Measurements from ENCODE around the gene ATP8B1. TPM values are rescaled to one million over a fixed set of nuclear protein-coding genes. Genes with fewer than 3 reads are reported as not detected.

Gene ATP8B1
- total RNA-seq, 2 experiments from 2014 or later, result not detected

DNA sequence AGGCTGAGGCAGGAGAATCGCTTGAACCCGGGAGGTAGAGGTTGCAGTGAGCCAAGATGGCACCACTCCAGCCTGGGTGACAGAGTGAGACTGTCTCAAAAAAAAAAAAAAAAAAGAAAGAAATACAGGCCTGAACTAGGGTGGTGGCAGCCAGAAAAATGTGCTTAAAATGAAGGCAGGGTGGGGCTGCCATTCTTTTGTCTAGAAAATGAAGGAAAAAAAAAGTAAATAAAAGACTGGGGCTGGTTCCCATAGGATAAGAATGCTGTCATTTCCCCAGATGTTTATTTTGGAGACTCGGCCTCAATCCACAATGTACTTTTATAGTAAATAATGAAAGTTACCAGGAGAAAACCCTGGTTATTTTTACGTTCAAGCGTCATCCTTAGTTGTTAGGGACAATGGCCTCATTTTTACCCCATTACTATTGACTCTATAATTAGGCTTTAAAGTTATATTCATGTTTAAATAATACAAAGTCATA is 58.9 kb downstream of the ATP8B1 start:
- H3K27ac Mint-ChIP-seq, result no peak overlapping the region
- Histone ChIP-seq H3K4me1 (ENCODE audit: insufficient read depth, low read length) (no peaks in the 10 kb centered on the region), H3K9me3 (ENCODE audit: control insufficient read depth in 1 of 2, insufficient read depth in 1 of 2, low read length in 2 of 2) (peaks cover 0 to 4% of the 10 kb centered on the region in 2 experiments), H3K27ac (ENCODE audit: low read depth in 1 of 2, low read length in 2 of 2) (no peak overlapping the region), H3K27me3 (ENCODE audit: control insufficient read depth in 1 of 2, insufficient read depth in 2 of 2, low read length in 2 of 2) (no peaks in the 10 kb centered on the region), H3K4me3 (ENCODE audit: low read length) (no peak overlapping the region), H3K36me3 (ENCODE audit: insufficient read depth, low read length) (no peaks in the 10 kb centered on the region)
- H3K4me3 Mint-ChIP-seq, result no peak overlapping the region
- H3K4me1 Mint-ChIP-seq (ENCODE audit: low read depth), result no peaks in the 10 kb centered on the region
- DNase-seq, result no peak
- intact Hi-C loops (cut with DNase I, micrococcal nuclease), result no loop called here
- H3K9me3 Mint-ChIP-seq, result peaks cover 4% of the 10 kb centered on the region
- ChIA-PET CTCF (no interaction called here), POLR2A (no interaction called here)
- TF ChIP-seq, protein P1, sequence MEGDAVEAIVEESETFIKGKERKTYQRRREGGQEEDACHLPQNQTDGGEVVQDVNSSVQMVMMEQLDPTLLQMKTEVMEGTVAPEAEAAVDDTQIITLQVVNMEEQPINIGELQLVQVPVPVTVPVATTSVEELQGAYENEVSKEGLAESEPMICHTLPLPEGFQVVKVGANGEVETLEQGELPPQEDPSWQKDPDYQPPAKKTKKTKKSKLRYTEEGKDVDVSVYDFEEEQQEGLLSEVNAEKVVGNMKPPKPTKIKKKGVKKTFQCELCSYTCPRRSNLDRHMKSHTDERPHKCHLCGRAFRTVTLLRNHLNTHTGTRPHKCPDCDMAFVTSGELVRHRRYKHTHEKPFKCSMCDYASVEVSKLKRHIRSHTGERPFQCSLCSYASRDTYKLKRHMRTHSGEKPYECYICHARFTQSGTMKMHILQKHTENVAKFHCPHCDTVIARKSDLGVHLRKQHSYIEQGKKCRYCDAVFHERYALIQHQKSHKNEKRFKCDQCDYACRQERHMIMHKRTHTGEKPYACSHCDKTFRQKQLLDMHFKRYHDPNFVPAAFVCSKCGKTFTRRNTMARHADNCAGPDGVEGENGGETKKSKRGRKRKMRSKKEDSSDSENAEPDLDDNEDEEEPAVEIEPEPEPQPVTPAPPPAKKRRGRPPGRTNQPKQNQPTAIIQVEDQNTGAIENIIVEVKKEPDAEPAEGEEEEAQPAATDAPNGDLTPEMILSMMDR (IDR thresholded peaks at IDR 0.05), result no peak
- ATAC-seq (ENCODE audit: poor library complexity), result no peak
- H3K27me3 Mint-ChIP-seq, result no peaks in the 10 kb centered on the region
- peaks cover 4% of the 10 kb centered on the region for H3K36me3 Mint-ChIP-seq (ENCODE audit: low read depth)

DNA sequence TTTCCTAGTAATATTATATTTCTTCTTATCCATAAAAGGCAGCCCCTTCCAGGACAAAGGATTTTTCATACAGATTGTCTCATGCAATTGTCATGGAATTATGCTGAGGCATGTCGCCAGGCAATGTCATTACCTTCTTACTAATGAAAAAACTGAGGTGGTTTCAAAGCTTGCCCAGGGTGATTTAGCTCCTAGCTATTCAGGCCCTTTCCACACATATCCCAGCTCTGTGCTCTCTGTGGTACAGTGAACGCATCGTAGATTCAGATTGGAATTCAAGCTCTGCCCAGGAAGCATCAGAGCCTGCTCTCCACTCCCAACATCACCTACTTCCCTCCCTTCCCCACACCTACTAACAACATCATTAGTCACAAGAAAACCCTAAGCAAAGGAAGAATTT is 60.1 kb downstream of the ATP8B1 start:
- DNase-seq (no peak), ATAC-seq (ENCODE audit: poor library complexity) (no peak)
- no peak overlapping the region for H3K27ac Mint-ChIP-seq
- TF ChIP-seq, protein P1 (IDR thresholded peaks at IDR 0.05), result no peak
- Histone ChIP-seq H3K36me3 (ENCODE audit: insufficient read depth, low read length) (no peaks in the 10 kb centered on the region), H3K9me3 (ENCODE audit: control insufficient read depth in 1 of 2, insufficient read depth in 1 of 2, low read length in 2 of 2) (peaks cover 0 to 4% of the 10 kb centered on the region in 2 experiments), H3K4me1 (ENCODE audit: insufficient read depth, low read length) (no peaks in the 10 kb centered on the region), H3K27me3 (ENCODE audit: control insufficient read depth in 1 of 2, insufficient read depth in 2 of 2, low read length in 2 of 2) (no peaks in the 10 kb centered on the region), H3K4me3 (ENCODE audit: low read length) (no peak overlapping the region), H3K27ac (ENCODE audit: low read depth in 1 of 2, low read length in 2 of 2) (no peak overlapping the region)
- H3K4me3 Mint-ChIP-seq, result no peak overlapping the region
- peaks cover 13% of the 10 kb centered on the region for H3K36me3 Mint-ChIP-seq (ENCODE audit: low read depth)
- no peaks in the 10 kb centered on the region for H3K27me3 Mint-ChIP-seq
- intact Hi-C loops (cut with DNase I, micrococcal nuclease), result no loop called here
- POLR2A ChIA-PET, result no interaction called here
- H3K4me1 Mint-ChIP-seq (ENCODE audit: low read depth), result no peaks in the 10 kb centered on the region
- H3K9me3 Mint-ChIP-seq, result peaks cover 5% of the 10 kb centered on the region
- CTCF ChIA-PET, result no interaction called here

DNA sequence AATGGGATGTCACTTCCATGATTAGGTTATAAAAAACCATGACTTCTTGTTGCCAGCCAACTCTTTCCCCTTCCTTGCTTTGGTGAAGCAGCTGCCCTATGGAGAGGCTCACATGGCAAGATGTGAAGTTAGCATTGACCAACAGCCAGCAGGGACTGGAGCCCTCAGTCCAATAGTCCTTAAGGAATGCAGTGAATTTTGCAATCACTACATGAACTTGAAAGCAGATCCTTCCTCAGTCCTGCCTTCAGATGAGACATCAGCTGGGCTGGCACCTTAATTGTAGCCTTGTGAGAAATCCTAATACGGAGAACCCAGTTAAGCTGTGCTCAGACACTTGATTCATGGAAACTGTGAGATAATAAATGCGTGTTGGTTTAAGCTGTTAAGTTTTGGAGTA is 61.8 kb downstream of the ATP8B1 start:
- H3K27ac Mint-ChIP-seq, result no peak overlapping the region
- Histone ChIP-seq H3K9me3 (ENCODE audit: control insufficient read depth in 1 of 2, insufficient read depth in 1 of 2, low read length in 2 of 2) (peaks cover 0 to 4% of the 10 kb centered on the region in 2 experiments), H3K4me1 (ENCODE audit: insufficient read depth, low read length) (no peaks in the 10 kb centered on the region), H3K27ac (ENCODE audit: low read depth in 1 of 2, low read length in 2 of 2) (no peak overlapping the region), H3K36me3 (ENCODE audit: insufficient read depth, low read length) (no peaks in the 10 kb centered on the region), H3K4me3 (ENCODE audit: low read length) (no peak overlapping the region), H3K27me3 (ENCODE audit: control insufficient read depth in 1 of 2, insufficient read depth in 2 of 2, low read length in 2 of 2) (no peaks in the 10 kb centered on the region)
- peaks cover 5% of the 10 kb centered on the region for H3K9me3 Mint-ChIP-seq
- H3K27me3 Mint-ChIP-seq, result no peaks in the 10 kb centered on the region
- H3K36me3 Mint-ChIP-seq (ENCODE audit: low read depth), result peaks cover 28% of the 10 kb centered on the region
- intact Hi-C loops (cut with DNase I, micrococcal nuclease), result no loop called here
- H3K4me1 Mint-ChIP-seq (ENCODE audit: low read depth), result no peaks in the 10 kb centered on the region
- TF ChIP-seq, protein P1 (IDR thresholded peaks at IDR 0.05), result no peak
- CTCF ChIA-PET, result no interaction called here
- no peak for DNase-seq
- ATAC-seq (ENCODE audit: poor library complexity), result no peak
- H3K4me3 Mint-ChIP-seq, result no peak overlapping the region
- POLR2A ChIA-PET, result no interaction called here
